Fibroblast of skin of abdomen (primary cell): ENCODE results near the gene RBCK1.
"Not testable (repeated sequence)": the region's sequence is repeated elsewhere in the genome, so short reads cannot be mapped to it uniquely, and the experiment has no call there.

Experiments
- DNase-seq: peaks from one replicate; pipeline ENCODE4 v3.0.0-alpha.2; 2013

Gene RBCK1

DNA sequence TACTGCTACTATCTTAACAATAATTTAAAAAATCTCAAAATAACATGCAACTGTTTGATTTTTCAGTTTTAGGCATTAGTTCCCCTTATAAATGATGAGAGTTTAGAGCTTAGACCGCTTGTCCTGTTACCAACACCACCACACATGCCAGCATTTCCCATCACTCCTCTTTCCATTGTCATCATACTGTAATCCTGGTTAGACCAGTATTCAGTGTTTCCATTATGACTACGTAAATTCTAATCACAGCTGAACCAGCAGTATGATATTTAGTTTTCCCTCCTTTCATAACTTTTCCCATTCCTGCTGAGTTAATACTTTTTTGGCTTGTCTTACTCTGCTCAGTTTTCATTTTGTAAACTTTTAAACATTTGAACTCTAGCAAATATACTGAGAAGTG lies 66.5 kb downstream of the RBCK1 start:
- DNase-seq = no peak

DNA sequence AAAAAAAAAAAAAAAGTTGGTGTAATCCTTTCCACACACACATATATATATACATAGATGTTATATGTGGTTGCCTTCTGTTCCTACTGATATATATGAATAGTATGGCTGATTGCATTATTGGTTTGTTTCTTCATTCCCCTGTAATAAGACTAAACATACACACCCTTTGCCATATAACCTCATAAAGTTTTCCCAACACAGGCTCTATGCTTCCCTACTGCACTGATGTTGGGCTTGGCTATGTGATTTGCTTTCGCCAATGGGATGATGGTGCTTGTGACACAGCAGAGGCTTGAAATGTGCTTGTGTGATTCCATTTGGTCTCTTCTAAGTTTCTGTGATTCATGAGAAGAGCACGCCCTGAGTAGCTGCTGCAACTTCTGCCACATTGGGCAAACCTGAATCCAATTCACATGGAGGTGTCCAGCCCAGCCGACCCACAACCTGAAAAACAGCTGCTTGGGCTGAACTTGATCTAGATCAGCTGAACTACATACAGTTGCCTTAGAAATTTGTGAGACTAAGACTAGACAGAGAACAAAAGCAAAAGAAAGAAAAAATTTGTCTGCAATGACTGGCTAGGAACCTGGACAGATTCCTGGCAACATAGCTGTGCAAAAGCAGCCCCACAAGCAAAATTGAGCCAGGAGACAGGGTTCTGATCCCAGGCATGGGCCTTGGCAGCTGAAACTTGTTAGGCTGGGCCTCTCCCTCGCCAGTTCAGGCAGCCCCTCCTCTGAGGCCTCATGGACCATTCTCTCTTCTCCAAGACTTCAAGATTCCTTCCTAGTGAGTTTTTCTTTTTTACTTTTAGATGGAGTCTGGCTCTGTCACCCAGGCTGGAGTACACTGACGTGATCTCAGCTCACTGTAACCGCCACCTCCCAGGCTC lies 67.6 kb downstream of the RBCK1 start:
- DNase-seq = peak; percentile 20

GRCh38 chr20:476561-477249 lies 68.6 kb downstream of the RBCK1 start:
- not testable (repeated sequence) for DNase-seq

DNA sequence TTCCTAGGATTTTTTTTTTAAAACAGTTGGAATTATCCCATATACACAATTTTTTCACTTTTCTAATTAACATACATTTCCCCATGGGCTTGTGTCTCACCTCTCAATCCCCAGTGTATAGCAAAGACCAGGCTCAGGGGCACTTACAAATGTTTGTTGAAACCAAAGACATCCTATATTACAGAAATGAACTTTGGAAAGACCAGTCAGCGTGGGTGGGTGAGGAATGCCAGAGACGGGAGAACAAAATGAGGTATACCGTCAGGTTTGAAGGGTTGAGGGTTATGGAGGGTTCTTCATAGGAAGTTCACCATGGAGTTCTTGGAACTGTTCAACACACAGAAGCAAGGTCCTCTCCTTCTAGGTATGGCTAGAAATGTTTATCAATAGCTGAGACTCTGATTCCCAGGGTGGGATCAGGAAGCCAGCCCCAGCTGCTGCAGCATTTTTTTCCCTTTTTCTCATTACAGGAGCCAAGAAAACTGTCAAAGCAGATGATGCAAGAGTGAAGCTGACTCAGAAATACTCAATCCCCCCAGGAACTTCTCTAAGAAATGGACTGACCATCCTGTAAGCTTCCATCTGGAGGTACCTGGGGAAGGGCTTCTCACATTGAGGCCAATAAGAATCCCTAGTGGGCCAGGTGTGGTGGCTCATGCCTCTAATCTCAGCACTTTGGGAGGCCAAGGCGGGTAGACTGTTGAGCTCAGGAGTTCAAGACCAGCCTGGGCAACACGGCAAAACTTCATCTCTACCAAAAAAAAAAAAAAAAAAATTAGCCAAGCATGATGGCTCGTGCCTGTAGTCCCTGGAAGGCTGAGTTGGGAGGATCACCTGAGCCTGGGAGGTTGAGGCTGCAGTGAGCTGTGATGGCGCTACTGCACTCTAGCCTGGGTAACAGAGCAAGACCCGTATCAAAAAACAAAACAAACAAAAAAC lies 70.2 kb downstream of the RBCK1 start:
- peak; percentile 87 for DNase-seq

DNA sequence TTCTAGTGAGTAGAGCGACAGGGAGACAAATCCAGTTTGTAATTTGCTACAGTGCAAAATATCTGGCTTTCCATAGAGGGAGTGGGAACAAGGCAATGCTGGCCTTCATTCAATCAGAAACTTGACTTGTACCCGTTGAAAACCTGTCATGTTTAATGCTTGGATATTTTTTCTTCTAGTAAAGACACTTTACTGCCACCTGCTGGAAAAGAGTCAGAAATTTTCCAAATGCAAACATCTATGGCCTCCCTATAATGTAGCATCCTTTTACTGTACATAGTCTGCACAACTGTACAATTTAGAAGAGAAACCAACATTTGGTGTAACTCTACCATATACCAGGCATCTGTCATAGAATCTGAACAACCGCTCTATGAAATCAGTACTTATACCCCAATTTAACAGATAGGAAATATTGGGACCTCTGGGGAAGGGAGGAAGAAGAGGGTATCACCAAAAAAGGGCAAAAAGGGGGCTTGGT lies 70.9 kb downstream of the RBCK1 start:
- DNase-seq = peak; percentile 71

DNA sequence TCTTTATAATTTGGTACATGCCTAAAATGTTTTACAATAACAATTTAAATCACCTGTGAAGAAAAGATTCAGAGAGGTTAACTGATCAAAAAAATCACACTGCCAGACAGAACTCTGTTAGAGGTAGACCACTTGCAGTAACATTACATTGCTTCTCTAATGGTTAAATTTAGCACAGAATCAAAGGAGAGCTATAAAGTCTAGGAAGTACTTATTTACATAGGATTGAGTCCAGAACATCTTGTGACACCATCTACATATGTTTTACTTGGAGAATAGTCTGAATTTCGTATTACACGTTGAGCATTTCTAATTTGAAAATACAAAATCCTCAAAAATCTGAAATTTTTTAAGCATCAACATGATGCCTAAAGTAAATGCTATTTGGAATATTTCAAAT lies 71.4 kb downstream of the RBCK1 start:
- no peak for DNase-seq

- no peak for DNase-seq
Observed at GRCh38 chr20:480044-480443, 71.9 kb downstream of the RBCK1 start.

DNA sequence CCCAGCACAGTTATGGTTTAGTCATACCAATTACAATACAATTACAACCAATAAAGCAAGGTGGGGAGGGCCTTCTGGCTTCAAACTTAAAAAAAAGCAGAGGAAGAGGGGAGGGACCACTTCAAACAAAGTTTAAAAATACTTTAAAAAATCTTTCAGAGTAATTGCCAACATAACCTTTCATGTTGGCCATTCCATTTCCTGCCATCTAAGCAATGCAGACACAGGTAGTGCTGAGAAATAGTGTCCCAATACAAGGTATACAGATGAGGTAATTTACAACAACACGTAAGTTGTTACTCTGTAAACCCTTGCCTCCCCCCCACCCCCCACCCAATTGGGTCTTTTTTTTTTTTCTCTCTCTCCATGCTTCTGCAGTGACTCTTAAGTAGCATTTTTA lies 73.1 kb downstream of the RBCK1 start:
- no peak for DNase-seq
